CD4-positive, alpha-beta T cell treated with Interleukin-17A for 4 hours (primary cell): Measurements from ENCODE around the gene PLRG1.

Source experiments
- DNase-seq: peaks from one replicate; pipeline ENCODE4 v3.0.0-alpha.2; 2020; ENCODE audit warnings: mixed read lengths

PLRG1 gene

GRCh38 chr4:154573190-154573870 lies 23.1 kb upstream of the PLRG1 start:
- no peak for DNase-seq

- DNase-seq, result no peak
Observed at GRCh38 chr4:154569584-154569983, 19.4 kb upstream of the PLRG1 start.

- no peak for DNase-seq
Observed at GRCh38 chr4:154569028-154569427, 18.8 kb upstream of the PLRG1 start.

- no peak for DNase-seq
Observed at GRCh38 chr4:154566639-154567204, 16.5 kb upstream of the PLRG1 start.

GRCh38 chr4:154565704-154566103 lies 15.5 kb upstream of the PLRG1 start:
- no peak for DNase-seq

GRCh38 chr4:154564311-154564710 lies 14.1 kb upstream of the PLRG1 start:
- DNase-seq, result no peak

GRCh38 chr4:154562697-154563254 lies 12.6 kb upstream of the PLRG1 start, which contains the start of gene FGB:
Gene FGB (plus strand): TSS chr4:154563011. CDS start chr4:154563019, 8 bp downstream.
- DNase-seq, result no peak

GRCh38 chr4:154560824-154561231 lies 10.6 kb upstream of the PLRG1 start:
- DNase-seq, result no peak

GRCh38 chr4:154560419-154560801 lies 10.2 kb upstream of the PLRG1 start:
- no peak for DNase-seq

GRCh38 chr4:154559494-154560418 lies 9.6 kb upstream of the PLRG1 start:
- no peak for DNase-seq

- DNase-seq, result no peak
Observed at GRCh38 chr4:154559141-154559493, 8.9 kb upstream of the PLRG1 start.

GRCh38 chr4:154551872-154552686 lies 1.9 kb upstream of the PLRG1 start:
- DNase-seq, result peak; percentile 76

GRCh38 chr4:154545689-154546088 lies 4.5 kb downstream of the PLRG1 start:
- no peak for DNase-seq

GRCh38 chr4:154542271-154542879 lies 7.8 kb downstream of the PLRG1 start:
- no peak for DNase-seq

GRCh38 chr4:154534296-154534695 lies 15.9 kb downstream of the PLRG1 start:
- no peak for DNase-seq

- DNase-seq, result no peak
Observed at GRCh38 chr4:154529728-154530519, 20.3 kb downstream of the PLRG1 start.

- DNase-seq, result no peak
Observed at GRCh38 chr4:154528869-154529268, 21.3 kb downstream of the PLRG1 start.

- no peak for DNase-seq
Observed at GRCh38 chr4:154527308-154527707, 22.9 kb downstream of the PLRG1 start.

GRCh38 chr4:154526151-154526550 lies 24.0 kb downstream of the PLRG1 start:
- DNase-seq, result no peak

GRCh38 chr4:154521607-154522006 lies 28.6 kb downstream of the PLRG1 start:
- no peak for DNase-seq

- no peak for DNase-seq
Observed at GRCh38 chr4:154519214-154519613, 31.0 kb downstream of the PLRG1 start.
